GM21737 (cell line): ENCODE results near the gene SNX13.

Source experiments
- ATAC-seq: cut with Tn5 transposase; IDR thresholded peaks from one replicate; pipeline ENCODE4 v1.9.1; 2021; ENCODE audit warnings: mild to moderate bottlenecking, moderate library complexity; ENCODE audit not compliant: unreplicated experiment

SNX13 gene

DNA sequence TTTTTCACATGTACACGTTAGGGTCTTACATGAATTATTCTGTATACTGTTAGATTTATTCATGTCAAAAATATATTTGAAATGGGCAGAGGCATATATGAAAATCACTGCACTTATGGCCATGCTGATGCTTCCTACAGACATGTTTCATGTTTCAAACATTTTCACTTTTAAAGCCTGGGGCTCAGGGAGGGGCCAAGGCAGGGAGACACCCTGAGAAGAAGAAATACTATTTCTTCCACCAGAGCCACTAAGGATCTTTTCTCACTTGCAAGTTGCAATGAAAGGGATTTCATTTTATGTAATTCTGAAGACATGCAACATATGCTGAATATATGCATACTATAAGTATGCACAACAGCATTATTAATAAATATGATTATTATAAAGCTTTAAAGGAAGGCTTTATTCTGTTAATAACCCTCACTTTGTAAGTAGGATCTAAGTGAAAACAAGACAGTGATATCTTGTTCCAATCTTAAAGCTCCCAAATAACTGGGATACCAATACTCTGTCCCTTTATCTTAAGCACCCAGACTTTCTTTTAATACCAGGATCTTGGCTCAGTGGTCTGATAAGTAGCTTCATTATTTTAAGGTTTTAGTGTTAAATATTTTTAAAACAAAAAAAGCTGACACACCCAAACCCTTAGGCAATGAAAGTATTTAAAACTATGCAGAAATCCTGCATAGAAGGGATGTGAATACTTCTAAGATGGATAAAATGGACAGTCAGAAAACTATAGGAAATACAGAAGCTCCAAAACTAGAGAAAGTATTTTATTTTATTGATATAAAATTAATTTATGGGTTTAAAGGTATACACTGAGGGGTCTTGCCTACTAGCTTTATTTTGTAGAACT is 148.0 kb downstream of the SNX13 start:
- ATAC-seq, result no peak

- no peak for ATAC-seq
Observed at GRCh38 chr7:17787257-17787656, 153.0 kb downstream of the SNX13 start.

DNA sequence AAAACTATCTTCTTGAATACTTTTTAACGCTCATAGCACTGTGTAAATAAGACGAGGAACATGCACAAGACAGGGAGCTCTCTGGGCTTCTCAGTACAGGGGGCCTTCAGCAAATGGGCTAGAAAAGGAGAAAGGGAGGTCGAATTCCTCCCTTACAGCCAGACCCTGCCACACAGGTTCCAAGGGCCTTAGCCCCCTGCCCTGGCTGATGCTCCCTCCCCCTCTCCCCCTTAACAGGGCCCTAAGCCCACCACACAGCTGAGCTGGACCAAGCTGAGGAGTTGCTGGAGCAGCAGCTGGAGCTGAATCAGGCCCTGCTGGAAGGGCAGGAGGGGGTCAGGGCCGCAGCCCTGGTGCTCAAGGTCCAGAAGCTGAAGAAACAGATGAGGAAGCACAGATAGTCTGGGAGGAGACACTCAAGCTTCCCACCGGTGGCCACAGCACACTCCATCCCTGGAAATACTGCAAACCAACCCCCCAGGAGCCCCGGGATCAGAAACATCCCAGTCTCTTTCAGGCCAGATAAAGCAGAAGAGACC is 153.9 kb downstream of the SNX13 start:
- ATAC-seq, result no peak

GRCh38 chr7:17782216-17782549 is 158.1 kb downstream of the SNX13 start:
- ATAC-seq, result no peak

DNA sequence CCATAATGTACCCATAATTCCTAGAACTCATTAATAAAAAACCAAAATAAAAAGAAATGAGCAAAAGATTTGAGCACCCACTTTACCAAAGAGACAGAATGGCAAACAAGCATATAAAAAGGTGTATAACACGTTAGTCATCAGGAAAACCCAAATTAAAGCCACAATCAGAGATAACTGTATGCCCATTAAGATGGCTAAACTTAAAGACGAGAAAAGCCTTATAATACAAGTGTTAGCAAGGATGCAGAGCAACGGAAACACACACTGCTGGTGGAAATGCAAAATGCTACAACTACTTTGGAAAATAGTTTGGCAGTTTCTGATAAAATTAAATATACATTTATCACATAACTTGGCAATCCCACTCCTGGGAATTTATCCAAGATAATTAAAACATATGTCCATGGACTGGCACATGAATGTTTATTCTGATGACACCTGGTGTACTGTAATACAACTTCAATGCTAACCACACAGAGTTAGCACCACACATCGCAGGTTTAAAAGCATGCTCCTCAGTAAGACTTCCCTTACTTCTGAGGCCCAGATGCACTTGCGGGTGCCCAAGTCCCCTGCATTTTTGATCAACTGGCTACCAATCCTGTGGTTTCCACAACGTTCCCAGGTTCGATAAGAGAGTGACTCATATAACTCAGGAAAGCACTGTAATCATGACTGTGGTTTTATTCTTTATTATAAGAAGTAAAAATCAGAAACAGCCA is 158.6 kb downstream of the SNX13 start:
- no peak for ATAC-seq

- ATAC-seq, result no peak
Observed at GRCh38 chr7:17779381-17779780, 160.9 kb downstream of the SNX13 start.

- no peak for ATAC-seq
Observed at GRCh38 chr7:17774716-17775288, 165.5 kb downstream of the SNX13 start.

- no peak for ATAC-seq
Observed at GRCh38 chr7:17774248-17774647, 166.0 kb downstream of the SNX13 start.

- ATAC-seq, result no peak
Observed at GRCh38 chr7:17773289-17773626, 167.0 kb downstream of the SNX13 start.

DNA sequence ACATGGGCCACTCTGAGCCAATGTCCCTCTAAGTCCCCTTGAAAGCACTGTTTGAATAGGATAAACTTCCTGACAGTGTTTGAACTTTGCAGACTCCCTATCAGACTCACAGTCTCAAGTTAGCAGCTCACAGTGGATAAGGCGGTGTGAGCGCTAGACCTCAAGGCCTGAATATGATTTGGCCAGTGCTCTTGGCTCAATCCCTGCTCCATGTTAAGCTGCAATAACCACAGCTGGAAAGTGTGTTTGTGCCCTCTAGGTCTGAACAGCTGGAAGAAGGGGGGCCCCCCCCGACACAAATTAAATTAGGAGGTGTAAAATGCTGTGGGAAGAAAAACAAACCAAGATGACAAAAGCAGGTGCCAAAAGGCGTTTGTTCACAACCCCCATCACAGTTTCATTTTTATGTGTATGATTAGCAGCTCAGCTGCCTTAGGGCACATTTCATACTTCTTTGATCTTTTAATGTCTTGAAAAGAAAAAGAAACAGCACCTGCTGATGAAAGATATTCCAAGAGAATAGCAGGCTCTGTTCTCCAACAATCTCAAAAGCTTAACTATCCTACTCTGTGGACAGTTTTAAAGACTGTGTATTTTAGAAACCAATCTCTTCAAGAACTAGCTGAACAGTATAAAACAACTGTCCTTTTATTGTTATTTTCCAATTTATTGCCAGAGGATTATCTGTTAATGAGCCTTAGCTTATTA is 167.6 kb downstream of the SNX13 start:
- ATAC-seq, result no peak

- no peak for ATAC-seq
Observed at GRCh38 chr7:17771901-17772408, 168.3 kb downstream of the SNX13 start.

DNA sequence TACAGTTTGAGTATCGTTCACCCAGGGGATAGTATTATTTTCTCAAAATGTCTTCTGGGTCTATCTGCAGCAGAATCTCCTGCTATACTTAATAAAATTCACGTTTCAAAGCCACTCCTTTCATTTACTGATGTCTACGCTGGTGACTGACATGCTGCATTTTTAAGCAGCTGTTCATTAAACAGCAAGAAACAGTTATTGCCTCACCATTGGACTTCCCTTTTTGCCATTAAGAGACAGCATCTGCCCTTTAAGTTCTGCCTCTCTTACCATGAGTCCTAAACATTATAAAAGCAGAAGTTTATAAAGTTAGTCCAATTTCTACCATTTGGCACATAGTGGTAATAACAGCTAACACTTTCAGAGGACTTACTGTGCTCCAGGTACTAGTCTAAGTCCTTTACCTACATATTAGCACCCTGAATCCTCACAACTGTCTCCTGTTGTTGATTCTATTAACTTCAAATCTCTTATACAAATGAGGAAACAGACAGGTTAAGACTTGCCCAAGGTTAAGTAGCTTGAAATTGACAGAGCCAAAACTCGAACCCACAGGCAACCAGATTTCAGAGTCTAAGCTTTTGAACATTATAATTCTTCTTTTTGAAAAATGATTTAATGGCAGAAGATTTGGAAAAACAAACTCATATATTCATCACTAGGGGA is 169.5 kb downstream of the SNX13 start:
- ATAC-seq, result no peak

GRCh38 chr7:17769918-17770317 is 170.4 kb downstream of the SNX13 start:
- no peak for ATAC-seq

DNA sequence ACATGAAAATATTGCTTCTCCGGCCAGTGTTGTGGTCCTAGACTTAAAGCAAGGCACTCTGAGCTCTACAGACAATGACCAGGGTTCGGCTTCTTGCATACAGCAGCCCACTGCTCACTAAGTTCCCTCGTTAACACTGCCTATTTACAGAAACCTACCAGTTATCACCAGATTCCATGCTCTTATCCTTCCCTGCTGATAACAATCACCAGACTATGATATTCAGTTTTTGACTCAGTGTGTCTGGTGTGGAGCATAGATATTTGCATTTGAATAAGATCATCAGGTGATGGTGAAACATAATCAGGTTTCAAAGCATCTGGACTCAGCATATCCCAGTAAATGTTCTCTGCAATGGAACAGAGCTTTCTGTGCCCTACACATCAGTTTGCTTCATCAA is 182.3 kb downstream of the SNX13 start:
- ATAC-seq, result no peak

- no peak for ATAC-seq
Observed at GRCh38 chr7:17746020-17746530, 194.2 kb downstream of the SNX13 start.

DNA sequence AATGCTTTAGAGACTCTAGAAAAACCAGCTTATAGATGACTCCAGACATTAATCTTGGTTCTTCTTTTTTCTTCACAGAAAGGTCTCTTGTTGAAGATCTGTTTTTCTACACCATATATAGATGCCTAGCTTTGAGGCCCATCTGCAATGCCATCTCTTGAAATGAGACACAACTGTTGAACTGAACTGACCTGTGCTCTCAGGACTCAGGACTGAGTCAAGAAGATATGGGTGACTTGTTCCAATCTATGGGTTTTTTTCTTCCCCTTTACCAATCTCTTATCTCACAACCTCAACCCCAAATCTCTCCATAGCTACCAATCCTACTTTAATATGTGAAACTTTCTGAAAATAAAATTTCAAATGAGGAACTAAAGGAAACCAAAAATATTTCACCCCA is 194.7 kb downstream of the SNX13 start:
- no peak for ATAC-seq

DNA sequence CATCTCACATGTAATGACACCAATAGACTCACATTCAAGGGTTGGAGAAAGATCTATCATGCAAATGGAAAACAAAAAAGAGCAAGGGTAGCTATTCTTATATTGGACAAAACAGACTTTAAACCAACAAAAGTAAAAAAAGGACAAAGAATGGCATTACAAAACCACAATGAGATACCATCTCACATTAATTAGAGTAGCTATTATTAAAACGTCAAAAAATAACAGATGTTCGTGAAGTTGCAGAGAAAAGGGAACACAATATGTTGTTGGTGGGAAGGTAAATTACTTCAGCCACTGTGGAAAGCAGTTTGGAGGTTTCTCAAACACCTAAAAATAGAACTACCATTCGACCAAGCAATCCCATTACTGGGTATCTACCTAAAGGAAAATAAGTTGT is 197.0 kb downstream of the SNX13 start:
- no peak for ATAC-seq

DNA sequence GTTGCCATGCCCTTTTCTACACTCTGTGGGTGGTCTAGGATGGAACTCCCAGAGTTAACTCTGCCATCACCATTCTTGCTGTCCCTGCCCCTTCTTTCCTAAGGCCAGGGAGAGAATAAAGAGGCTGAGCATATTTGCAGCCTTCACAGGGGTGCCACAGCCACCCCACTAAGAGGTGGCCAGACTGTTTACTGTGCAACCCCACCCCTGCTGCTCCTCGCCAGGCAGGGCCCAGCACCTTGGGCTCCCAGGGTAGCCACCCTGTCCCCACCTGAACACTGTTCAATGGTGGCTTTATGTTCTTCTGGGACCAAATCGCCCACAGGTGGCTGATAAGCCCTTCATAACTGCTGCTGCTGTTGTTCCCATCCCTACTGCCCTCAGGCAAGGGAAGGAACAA is 198.9 kb downstream of the SNX13 start:
- no peak for ATAC-seq
